NCI-H2107 treated with DMSO at 0.1 percent for 48 hours (cell line): Measurements from ENCODE around the gene TNFRSF18.

Experiments used
- DNase-seq: peaks from one replicate; lab custom pipeline; 2025; ENCODE audit not compliant: unreplicated experiment; lab: John Stamatoyannopoulos, UW

Gene TNFRSF18

DNA sequence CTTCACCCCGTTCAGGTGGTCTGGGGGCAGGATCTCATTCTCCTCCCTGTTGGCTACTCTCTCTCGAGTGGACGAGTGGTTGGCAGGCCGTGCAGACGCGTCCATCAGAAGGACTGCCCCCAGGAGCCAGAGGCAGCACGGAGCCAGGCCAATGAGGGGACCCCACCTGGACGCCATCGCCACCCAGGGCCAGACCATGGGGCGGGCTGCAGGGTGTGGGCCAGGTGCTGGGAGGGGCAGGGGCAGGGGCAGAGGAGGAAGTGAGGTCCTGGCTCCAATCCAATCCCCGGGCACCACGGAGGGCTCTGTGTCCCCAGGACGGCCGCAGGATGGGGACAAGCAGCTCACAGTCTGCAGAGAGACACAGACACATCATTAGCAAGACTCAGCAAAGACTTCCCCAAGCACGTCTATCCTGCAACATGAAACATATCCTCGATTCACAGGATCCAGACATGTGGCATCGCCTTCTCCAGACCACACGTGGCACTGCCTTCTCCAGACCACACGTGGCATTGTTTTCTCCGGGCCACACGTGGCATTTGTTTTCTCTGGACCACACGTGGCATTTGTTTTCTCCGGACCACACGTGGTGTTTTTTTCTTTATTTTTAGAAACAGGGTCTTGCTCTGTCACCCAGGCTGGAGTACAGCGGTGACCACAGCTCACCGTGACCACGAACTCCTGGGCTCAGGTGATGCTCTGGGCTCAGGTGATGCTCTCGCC is 22.4 kb upstream of the TNFRSF18 start:
- DNase-seq = no peak

GRCh38 chr1:1228187-1228586 is 21.8 kb upstream of the TNFRSF18 start:
- no peak for DNase-seq

- no peak for DNase-seq
These were observed 21.0 kb upstream of the TNFRSF18 start for GRCh38 chr1:1227386-1227785.

- no peak for DNase-seq
These were observed 20.4 kb upstream of the TNFRSF18 start for GRCh38 chr1:1226566-1227362.

DNA sequence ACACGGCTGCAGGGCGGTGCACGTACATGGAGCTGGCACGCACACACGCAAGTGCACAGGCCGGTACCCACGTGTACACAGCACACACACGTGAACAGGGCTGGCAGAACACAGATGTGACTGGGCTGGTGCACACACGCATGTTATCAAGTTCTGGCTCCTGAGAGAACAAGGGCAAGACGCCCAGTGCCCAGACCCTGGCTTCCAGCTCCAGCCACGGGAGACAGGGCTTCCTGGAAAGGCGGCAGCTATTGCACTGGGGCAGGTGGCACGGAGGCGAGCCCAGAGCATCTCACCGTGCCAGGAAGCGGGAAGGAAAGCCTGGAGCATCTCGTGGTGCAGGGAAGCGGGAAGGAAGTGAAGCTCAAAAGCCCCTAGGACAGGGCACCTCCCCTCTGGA is 19.5 kb upstream of the TNFRSF18 start:
- no peak for DNase-seq

DNA sequence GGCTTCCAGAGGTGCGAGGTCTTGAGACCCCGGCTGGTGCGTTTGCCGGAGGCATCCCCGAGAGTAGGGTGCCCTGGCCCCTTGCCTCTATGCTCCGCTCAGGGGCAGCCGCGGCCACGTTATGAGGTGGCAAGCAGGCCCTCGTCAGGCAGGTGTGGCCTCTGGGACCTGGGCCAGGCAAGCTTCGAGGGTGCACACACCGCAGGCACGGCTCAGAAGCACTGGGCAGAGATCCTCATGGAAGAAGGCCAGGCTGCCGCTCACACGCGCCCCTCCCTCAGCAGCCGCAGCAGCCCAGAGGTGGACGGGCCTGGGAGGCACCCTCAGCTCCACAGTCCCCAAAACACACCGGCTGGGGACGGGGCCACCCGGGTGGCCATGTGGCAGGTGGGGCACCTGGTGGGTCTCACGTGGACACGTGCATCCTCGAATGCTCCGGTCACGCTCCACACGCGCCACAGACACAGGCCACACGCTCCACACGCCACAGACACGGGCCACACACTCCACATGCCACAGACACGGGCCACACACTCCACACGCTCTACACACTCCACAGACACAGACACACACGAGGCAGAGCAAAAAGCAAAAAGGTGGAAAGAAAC is 18.9 kb upstream of the TNFRSF18 start:
- DNase-seq = no peak

GRCh38 chr1:1223891-1224290 is 17.5 kb upstream of the TNFRSF18 start:
- no peak for DNase-seq

GRCh38 chr1:1223321-1223720 is 16.9 kb upstream of the TNFRSF18 start:
- no peak for DNase-seq

GRCh38 chr1:1222575-1223225 is 16.3 kb upstream of the TNFRSF18 start:
- DNase-seq = no peak

GRCh38 chr1:1221887-1222574 is 15.6 kb upstream of the TNFRSF18 start:
- no peak for DNase-seq

- DNase-seq = no peak
These were observed 13.8 kb upstream of the TNFRSF18 start for GRCh38 chr1:1220197-1220596.

DNA sequence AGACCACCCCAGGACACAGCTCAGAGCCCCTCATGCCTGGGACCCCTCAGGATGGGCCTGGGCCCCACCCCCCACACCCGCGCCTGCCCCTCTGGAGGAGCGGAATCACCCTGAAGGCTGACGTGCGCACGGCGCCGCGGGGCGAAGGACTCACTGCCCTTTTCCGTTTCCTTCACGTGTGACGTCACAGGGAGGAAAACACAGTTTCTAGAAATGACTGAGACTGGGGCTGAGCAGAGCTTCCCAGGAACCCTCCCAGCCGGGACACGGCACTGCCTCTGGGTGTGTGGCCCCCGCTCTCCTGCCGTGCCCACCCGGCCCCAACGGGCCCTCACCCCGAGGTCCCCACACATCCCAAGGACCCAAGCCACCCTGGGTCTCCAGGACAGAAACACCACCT is 12.9 kb upstream of the TNFRSF18 start:
- DNase-seq = no peak

DNA sequence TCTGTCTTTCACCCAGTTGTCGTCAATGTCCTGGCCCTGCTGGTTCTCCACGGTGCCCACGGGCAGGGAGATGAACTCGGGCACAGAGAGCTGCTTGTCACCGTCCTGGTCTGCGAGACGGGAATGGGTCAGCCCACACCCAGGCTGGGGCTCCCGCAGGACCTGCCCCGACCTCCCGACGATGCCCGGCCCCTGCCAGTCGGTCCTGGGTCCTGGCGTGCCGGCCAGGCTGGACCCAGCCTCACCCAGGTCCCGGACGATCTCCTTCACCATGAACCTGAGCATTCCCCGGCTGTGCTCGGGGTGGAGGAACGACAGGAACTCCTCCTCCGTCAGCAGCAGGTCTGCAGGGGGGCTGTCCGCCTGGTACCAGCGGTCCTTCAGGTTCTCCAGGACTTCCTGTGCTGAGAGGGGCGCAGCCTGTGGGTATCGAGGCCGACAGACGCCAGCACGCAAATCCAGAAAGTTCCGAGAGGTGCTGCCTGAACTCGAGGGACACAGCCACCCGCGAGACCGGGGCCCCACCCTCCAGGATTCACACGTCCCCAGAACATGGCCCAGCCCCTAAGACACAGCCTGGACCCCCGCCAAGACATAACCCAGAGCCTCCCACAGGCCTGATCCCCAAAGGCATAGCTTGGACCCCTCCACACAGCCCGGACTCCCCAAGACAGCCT is 12.3 kb upstream of the TNFRSF18 start:
- no peak for DNase-seq

- no peak for DNase-seq
These were observed 11.5 kb upstream of the TNFRSF18 start for GRCh38 chr1:1217621-1218523.

- DNase-seq = no peak
These were observed 10.6 kb upstream of the TNFRSF18 start for GRCh38 chr1:1216770-1217620.

DNA sequence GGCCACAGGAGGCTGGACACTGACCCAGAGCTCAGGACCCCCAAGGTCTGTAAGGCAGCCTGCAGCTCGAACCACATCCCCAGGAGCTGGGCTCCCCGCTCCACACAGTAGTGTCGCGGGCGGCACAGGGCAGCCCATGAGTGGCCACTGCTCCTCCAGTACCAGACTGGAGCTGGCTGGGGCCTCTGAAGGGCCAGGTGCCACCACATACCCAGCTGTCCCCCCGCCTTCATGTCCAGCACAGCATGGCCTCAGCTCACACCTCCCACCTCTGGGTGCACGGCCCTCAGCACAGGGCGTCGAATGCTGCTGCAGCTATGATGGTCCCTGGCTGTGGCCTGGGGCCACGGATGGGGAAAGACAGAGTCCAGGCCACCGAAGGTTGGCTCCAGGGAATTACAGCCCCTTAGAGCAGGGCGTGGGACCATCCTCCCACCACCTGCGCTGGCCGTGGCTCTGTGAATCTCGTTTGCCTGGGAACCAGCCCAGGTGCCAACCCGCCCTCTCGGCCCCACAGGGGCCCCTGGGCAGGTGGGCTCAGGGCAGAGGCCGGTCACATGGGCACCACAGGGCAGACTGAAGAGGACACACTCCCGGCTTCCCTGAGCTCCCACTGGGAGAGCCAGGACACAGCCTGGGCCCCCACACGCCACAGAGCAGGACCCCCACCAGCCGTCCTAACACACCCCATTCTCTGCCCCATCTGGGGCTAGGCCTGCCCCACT is 9.7 kb upstream of the TNFRSF18 start:
- DNase-seq = no peak

DNA sequence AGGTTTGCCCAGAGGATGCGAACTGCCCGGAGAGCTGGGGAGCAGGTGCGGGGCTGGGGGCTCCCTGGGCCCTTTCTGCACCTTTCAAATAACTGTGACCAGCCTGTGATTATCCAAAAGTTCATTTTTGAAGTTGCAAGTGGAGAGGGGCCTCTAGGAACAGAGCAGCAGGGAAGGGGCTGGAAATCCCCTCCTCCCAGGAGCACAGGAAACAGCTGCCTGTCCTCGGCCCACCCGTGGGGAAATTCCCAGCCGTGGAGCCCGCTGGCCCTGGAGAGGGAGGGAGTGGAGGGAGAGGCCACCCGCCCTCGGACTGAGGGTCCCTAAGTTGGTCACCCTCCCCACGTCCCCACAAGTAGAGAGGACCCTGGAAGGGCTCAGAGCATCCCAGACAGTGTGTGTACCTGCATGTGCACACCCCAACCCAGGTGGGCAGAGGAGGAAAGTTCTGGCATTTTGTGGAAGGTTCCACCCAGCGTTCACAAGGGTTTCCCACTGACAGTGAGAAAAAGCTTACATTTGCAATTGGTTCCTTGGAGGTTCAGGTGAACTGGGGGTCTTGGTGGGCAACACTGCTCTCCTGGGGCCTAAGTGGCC is 8.8 kb upstream of the TNFRSF18 start:
- DNase-seq = no peak
